Embryonic facial prominence (tissue), 1 donor: ENCODE data around the gene JPH2.

Experiments
- DNase-seq: peaks from one replicate; pipeline ENCODE4 v3.0.0-alpha.2; 2016; ENCODE audit errors: extremely low spot score

Gene JPH2

DNA sequence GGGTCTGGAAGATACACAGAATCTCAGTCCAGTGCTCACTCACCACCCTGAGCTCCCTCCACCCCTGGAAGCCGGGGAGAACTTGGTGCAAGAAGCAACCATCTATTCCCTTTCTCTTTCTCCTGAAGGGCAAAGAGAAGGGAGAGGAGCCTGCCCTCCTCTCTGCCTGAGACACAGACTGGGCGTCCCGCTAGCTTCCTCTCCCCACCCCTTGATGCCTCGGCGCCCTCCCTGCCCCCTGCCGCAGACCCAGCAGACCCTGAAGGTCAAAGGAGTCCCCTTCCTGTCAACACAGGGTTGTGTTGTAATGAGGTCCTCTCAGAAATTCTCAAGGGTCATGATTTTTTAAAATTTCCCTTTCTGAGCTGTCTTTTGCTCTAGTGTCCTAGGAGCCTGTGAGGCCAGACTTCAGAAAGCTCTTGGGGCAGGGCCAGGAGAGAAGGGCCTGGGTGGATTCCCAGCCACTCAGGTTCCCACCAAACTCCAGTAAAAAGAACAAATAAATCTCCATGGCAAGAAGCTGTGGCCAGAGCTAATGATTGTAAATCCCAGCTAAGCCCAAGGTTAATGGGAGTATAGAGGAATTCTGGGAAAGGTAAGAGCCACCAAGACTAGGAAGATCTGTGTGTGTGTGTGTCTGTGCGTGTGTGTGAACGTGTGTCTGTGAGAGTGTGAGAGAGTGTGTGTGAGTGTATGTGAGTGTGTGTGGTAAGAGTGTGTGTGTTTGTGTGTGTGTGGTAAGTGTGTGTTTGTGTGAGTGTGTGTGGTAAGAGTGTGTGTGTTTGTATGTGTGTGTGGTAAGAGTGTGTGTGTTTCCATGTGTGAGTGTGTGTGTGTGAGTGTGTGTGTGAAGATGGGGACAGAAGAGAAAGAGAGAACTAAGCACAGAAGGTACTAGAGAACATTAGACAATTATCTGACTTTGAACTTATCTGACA, 1.1 kb upstream of the JPH2 start:
- no peak for DNase-seq

DNA sequence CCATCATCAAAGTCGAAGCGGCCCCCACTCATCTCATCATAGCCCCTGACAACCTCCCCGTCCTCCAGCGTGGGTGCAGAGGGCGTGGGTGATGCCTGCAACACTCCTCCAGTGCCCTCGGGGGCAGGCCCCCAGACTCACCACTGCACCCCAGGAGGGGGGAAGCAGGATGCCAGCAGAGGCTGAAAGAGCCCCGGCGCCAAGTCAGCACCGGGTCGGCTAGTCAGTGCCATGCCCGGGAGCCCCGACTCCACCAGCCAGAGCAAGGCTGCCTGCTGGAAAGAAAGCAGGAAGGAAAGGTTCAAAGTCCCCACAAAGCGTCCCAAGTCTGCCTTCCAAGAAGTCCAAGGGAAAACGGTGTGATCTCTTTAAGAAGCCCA, 324 bp downstream of the JPH2 start:
- no peak for DNase-seq

DNA sequence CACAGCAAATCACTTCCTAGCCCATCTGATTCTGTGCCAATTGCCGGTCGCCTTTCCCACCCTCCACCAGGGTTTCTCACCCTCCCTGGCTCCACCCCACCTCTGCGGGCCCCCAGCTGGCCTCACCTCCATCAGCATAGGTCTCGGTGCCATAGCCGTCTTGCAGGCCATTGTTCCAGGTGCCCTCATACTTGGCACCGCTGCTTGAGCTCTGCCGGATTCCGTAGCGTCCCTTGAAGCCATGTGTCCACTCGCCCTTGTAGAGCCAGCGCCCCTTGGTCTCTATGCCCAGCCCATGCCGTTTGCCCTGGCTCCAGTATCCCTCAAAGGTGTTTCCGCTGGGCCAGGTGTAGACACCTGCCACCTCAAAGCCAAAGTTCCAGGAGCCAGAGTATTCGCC, 787 bp downstream of the JPH2 start:
- DNase-seq, result no peak

DNA sequence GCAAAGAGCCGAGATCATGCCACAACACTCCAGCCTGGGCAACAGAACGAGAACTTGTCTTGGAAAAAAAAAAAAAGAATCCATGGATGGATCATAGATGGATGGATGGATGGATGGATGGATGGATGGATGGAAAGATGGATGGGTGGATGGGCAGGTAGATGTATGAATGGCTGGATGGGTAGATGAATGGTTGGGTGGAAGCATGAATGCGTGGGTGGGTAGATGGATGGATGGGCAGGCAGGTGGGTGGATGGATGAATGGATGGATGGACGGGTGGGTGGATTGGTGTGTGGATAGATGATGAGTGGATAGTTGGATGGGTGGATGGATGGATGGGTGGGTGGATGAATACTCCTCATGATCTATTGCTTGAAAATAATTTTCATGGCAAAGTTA, 1.4 kb downstream of the JPH2 start:
- DNase-seq, result no peak

DNA sequence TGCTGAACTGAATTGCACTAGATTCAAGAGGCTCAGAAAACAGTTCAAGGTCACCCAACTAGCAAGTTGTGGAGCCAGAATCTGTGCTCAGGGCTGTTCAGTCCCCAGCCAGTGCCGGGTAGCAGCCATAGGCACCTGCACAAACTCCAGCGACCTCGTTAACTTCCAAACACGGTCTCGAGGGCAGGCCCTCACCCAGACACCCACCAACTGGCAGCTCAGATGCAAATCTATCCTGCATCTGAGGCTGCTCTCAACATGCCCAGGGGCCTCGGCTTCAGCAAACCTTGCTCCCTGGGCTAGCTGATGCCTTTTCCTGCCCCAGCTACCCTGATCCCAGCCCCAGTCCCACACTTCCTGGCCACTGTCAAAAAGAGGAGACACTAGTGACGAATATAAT, 3.7 kb downstream of the JPH2 start:
- no peak for DNase-seq

DNA sequence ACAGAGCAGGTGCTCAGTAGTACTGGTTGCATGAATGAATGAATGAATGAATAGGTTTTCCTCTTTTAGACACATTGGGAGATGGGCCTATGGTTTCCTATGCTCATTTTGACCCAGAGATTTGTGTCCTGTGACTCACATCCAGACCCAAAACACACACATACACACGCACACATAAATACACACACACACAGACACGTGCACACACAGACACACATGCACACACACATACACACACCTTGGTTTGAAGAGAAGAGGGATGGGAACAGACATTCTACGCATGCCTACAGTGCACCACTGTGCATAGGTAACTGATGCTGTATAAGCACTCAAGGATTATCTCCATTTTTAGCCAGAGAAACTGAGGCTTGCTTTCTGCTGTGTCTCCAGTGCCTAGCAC, 4.1 kb downstream of the JPH2 start:
- DNase-seq, result no peak

DNA sequence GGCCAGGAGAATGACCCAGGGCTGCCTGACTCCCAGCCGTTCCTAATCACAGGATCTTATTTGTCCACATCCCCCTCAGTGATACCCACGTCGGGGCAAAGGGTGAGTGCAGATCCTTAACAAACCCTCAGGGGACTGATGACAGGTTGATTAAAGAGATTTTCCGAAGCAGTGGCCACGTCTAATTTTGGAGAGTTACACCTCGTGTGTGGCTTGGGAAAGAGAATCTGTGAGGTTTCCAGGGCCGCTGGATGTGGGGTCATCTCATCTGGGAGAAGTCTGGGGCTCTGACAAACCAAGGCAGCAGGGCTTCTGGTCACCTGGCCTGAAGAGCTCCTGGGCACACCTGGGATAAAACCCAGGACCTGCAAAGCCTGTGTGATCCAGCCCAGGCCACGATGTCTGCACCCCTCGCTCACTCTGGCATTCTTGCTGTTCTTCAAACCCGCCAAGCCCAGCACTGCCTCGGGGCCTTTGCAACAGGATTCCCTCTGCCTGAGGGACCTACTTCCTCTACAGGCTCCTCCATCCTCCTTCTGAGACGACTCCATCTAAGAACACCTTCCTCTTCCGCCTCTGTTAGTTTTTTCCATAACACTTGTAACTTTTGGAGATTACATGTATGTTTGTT, 4.7 kb downstream of the JPH2 start:
- DNase-seq, result no peak

DNA sequence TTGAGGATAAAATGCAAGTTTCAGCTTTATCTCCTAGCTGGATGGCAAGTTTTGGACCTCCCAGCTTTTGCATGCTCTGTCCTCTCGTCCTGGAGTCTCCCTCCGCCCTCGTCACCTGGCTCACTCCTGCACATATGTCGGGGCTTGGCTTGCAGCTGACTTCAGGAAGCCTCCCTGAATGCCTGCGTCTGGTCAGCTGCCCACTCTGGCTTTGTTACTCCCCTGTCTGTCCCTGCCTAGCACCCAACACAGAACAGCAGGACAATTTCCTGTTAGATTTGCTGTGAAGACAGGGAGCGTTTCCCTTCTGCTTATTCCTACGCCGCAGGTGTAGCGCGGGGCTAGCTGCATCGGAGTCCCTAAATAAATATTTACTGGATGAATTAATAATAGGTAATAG, 5.4 kb downstream of the JPH2 start:
- no peak for DNase-seq

DNA sequence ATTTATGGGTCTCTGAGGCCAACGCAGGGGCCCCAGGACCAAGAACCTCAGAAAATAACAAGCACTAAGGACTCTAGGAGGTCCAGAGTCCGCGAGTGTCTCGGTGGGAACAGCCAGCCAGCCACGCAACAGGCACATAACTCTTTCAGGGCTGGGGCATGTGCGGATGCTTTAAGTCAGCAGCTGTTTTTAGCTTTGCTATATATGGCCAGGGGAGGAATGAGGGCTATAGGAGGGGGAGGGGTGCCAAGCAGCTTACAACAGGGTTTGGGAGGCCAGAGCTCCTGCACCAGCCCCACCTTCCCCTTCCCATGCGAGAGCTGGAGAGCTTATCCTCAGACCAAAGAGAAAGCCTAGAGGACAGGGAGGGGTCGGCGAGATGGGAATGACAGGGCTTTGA, 6.2 kb downstream of the JPH2 start:
- no peak for DNase-seq

DNA sequence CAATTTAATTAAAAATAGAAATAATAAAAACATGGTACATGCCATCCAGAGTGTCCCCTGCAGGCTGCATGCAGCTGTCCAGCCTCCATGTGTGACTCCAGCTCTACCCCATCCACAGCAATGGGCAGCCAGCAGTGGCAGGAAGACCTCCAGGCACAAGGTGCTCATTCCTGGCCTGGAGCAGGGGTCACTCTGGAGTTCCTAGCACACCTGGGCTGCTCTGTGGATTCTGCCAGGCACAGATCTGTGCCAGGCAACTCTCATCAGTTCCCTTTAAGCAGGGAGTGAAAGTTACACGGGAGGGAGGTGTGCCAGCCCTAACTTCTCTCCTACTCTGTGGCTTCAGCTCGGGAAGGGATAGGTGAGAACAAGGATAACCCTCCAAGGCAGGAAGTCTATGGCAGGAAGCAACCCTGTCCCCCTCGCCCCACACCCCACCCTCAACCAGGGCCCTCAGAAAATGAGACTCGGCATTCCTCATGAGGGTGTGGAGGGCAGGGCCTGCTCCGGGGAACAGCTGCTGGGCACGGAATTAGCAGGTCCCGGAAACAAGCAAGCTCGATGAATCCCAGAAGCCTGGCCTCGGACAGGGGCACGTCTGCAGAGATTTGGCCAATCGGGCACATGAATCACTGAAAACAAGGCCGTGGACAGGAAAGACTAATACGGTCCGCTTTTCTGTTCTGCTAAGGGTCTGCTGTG, 10.0 kb downstream of the JPH2 start:
- DNase-seq, result no peak

DNA sequence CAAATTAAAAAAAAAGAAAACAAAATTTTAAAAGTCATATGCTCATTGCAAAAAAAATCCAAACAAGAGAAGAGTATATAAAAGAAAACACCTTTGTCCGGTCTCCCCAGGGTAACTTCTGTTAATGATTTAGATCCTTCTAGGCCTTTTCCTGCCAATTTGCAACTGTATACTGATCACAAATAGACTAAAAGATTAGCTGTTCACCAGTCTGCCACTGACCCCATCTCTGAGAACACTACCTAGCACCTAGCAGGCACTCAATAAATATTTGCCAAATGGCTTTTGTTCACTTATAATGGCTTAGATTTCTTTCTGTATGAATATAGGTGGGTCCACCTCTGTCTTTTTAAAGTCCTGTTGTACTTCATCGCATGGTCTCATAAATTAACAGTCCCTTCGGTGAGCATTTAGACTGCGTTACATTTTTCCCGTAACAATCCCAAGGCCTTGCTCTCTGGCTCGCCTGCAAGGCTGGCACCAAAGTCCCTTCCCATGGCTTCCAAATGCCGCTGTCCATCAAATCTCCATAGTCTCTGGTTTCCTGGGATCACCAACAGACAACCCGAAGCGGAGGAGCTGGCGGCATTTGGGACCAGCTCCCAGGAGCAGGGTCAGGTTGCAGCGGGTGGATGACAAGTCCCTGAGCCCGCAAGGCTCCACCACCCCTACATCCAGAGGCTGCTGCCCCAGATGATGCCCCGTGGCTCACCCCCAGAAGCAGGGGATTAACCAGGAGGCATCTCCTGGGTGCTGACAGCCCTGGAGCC, 11.8 kb downstream of the JPH2 start:
- no peak for DNase-seq

DNA sequence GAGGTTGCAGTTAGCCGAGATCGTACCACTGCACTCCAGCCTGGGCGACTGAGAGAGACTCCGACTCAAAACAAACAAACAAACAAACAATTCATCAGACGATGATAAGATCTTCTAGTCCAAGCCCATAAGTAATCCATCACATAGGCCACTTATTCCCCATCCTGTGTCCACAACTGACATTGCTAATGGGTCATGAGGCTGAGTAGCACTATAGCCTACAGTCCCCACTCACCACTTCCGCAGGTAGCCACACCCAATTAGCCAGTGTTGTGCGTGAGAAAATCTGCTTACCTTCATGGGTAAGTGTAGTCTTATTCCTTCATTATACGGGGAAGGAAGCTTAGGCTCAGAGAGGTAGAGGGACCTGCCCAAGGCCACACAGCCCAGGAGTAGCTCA, 13.1 kb downstream of the JPH2 start:
- DNase-seq, result no peak

DNA sequence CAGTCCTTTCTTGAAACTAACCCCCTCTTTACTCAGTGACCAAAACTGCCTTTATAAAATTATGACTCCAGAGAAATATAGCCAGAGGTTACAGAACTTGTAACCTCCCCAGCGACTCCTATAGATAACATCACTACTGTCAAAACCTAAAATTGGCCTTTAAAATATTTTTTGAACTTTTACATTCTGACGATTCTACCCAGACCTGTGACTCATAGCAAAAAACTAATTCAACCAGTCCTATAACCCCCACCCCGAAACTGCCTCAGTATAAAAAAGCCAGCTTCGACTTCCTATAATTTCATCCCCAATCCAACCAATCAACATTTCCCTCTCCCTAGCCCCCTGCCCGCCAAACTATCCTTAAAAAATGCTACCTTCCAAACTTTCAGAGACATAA, 13.9 kb downstream of the JPH2 start:
- no peak for DNase-seq

DNA sequence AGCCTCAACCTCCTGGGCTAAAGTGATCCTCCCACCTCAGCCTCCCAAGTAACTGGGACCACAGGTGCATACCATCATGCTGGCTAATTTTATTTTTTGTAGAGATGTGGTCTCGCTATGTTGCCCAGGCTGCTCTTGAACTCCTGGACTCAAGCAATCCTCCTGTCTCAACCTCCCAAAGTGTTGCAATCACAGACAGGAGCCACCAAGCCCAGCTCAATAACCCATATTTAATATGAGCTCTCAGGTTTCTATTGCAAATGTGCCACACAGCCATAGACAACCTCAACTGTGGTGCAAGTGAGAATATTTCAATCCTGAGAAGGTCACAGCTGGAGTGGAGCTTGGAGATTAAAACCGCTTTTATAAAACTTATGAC, 14.4 kb downstream of the JPH2 start:
- DNase-seq, result no peak

DNA sequence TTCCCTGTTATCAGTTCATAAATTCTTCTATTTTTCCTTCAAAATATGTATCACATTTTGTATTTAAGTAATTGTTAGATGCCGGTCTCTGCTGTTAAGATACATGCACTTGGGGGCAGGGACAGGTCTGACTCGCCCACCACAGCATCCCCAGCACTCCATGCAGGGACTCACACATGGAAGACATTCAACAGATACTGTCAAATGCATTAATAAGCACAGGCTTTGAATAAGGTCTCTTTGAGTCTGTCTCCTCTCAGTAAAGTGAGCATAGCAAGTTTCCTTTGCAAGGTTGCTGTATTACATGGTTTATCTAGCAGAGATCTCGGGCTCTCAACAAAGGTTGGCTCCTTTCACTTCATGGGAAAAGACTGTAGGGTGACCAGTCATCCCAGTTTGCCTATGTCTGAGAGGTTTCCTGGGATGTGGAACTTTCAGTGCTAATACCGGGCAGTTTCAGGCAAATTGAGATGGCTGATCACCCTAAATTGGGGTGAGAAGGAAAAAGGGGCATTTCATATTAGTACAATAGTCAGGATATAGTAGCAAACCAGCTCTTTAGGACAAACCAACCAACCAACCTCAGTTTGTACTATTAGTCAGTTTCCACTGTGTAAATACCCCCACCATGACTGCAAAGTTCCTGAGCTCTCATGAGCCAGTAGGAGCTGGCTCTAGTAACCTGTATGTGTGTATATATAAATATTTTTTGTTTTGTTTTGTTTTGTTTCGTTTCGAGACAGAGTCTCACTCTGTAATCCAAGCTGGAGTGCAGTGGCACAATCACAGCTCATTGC, 15.0 kb downstream of the JPH2 start:
- DNase-seq, result no peak

DNA sequence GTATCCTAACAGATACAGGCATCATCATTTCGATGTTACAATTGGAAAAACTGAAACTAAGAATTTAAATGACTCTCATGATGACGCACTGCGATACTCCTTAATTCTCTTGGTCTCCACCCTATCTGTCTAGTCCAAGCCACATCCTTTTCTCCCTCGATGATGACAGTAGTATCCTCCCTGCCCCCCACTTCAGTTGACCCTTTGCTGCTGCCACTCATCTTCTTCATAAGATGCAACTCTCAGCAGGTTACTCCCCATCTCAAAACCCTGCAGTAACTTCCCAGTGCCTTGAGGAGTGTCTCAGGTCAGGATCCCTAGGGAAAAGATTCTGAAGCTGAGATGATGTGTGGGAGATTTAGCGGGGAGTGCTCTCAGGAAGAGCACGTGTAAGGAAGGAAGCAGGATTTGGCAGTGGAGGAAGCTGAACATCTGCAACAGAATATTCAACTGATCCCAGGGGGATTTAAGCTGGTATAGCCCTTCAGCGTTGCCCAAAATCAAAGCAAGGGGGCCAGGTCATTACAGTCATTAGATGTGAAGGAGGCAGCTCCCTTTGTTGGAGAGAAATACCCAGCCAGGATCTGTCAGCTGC, 16.1 kb downstream of the JPH2 start:
- DNase-seq, result no peak

DNA sequence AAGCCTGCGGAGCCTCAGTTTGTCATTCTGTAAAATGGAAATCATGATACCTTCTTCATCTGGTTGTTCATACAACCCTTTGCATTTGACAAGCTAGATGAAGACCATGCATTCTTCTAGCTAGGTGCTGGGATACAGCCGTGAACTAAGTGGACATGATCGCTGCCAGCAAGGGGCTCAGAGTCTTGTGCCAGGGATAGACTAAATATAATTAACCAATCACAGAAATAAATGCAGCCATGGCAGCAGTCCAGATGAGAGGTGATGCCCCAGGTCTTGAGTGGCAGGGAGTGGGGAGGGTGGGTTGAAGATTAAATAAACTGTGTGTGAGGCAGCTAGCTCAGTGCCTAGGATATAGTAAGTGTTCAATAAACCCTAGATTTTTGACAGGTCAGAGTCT, 19.3 kb downstream of the JPH2 start:
- no peak for DNase-seq

DNA sequence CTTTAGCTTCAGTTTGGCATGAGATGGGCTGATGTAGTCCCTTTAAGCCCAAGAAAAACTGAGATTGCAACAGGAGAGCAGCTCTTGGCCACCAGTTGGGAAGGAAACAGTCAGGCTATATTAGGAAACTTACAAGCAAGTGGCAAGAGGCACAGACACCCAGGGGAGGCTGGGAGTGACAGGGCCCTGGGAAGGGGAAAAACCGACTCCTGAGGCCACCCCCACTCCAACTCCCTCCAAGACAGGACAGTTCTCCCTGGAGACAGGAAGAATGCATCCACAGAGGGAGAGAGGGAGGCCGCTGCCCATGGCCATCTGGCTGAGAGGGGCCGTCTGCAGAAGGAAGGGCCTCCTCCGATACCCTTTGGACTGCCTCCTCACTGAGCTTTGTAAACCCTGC, 20.5 kb downstream of the JPH2 start:
- DNase-seq, result no peak

DNA sequence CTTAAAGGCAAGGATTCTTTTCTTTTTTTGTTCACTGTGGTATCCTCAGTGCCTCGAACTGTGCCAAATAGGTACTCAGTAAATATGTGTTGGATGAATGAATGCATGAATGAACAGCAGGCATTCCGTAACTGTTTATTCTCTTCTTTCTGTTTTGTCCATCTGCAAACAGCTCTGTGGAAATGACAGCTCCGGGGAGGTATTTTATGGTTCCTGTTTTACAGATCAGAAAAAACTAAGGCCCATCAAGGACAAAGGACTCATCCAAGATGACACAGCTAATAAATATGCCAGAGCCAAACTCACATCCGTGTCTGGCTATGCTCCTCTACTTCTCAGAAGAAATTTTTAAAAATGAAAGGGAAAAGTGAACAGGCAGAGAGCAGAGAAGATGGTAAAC, 21.0 kb downstream of the JPH2 start:
- DNase-seq, result no peak

DNA sequence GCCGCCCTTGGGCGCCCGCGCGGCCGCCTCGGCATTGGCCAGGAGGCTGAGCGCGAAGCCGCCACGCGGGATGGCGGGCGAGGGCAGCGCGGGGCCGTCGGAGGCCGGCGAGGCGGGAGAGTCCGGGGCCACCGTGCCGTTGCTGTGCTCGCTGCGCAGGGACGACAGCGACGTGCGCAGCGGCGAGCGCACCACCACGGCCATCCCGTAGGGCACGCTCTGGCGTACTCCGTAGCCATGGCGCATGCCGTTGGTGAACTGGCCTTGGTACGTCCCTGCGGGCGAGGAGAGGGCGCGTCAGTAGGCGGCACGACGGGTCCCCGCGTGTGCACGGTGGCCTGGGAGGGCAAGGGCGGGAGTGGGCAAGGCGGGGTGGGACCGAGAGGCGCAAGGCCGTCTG, 26.9 kb downstream of the JPH2 start:
- no peak for DNase-seq

DNA sequence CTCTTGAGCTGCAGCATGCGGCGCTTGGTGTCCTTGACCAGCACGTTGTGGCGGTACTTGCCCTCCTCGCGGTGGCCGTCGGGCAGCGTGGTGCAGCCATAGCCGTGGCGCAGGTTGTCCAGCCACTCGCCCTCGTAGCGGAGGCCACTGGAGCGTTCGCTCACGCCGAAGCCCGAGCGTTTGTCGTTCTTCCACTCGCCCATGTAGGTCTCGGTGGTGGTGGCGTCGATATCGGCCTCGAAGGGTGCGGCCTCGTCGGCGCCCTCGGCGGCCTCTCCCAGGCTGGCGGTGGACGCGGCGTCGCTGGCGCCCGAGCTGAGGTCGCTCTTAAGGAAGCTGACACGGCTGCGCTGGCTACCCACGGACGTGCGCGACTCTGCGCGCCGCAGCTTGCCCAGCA, 27.3 kb downstream of the JPH2 start:
- DNase-seq, result no peak
